GM12878 (cell line): ENCODE results near the gene EPHA2. TPM values are rescaled to one million over a fixed set of nuclear protein-coding genes. Genes with fewer than 3 reads are reported as not detected.

ENCODE experiments used
- ATAC-seq: fragments of 200-7000 bp; cut with Tn5 transposase; 3 replicates; pipeline ENCODE4 v1.9.1; 2020; ENCODE audit warnings: mild to moderate bottlenecking, moderate library complexity
- BruUV-seq: library from RNA; stranded (reverse); fragments of 400-500 nt; replicated peaks from 2 replicates; lab custom pipeline; 2021; lab: Mats Ljungman, UMichigan
- CTCF ChIA-PET: fragments of 300-600 bp; sonication (Branson Sonifier 250); formaldehyde crosslinking; extraction: SDS; loops from one replicate; lab custom pipeline; 2021; ENCODE audit warnings: inconsistent platforms; lab: Yijun Ruan, JAX
- POLR2A ChIA-PET: fragments of 350-600 bp; formaldehyde crosslinking; extraction: SDS; loops from one replicate; lab custom pipeline; 2021; ENCODE audit warnings: inconsistent platforms; lab: Charles Lee
- RAD21 ChIA-PET: fragments of 300-600 bp; sonication (Branson Sonifier 250); formaldehyde crosslinking; loops from one replicate; lab custom pipeline; 2023; ENCODE audit warnings: antibody characterized with exemption; ENCODE audit not compliant: unreplicated experiment; lab: Charles Lee
- SMC1A ChIA-PET: fragments of 300-600 bp; sonication (Branson Sonifier 250); formaldehyde crosslinking; loops from one replicate; lab custom pipeline; 2023; ENCODE audit not compliant: unreplicated experiment, uncharacterized antibody; lab: Charles Lee
- DNase-seq: peaks from one replicate; pipeline ENCODE4 v3.0.0-alpha.2; 2011; ENCODE audit warnings: low read depth, low spot score
- FAIRE-seq: peaks from 3 replicates; lab custom pipeline; 2011; peaks lifted over from hg19 to GRCh38; lab: Jason Lieb, UNC
- H2AFZ ChIP-seq: 2 replicates; pipeline ENCODE4 v1.6.0; 2011; ENCODE audit warnings: low read depth, low read length, control low read depth; ENCODE audit not compliant: control insufficient read depth
- H3K27ac ChIP-seq: 2 replicates; pipeline ENCODE4 v1.5.1; 2011; ENCODE audit warnings: control low read depth; ENCODE audit not compliant: control insufficient read depth, insufficient read depth
- H3K27me3 ChIP-seq, 2 experiments: replicated peaks in 1 of 2; 2 replicates each; pipeline versions ENCODE4 v1.6.0 to v1.6.1; 2011; ENCODE audit warnings: low read length in 1 of 2; ENCODE audit not compliant: control insufficient read depth in 2 of 2, insufficient read depth in 2 of 2
- H3K36me3 ChIP-seq, 2 experiments: 2 replicates each; pipeline ENCODE4 v1.5.1; 2011; ENCODE audit warnings: low read length in 1 of 2; ENCODE audit not compliant: control insufficient read depth in 2 of 2, insufficient read depth in 2 of 2
- H3K4me1 ChIP-seq: 2 replicates; pipeline ENCODE4 v1.6.1; 2011; ENCODE audit warnings: mild to moderate bottlenecking, low read length, moderate library complexity, mixed read lengths; ENCODE audit not compliant: control insufficient read depth, insufficient read depth
- H3K4me2 ChIP-seq: 2 replicates; pipeline ENCODE4 v1.6.0; 2011; ENCODE audit warnings: control low read depth; ENCODE audit not compliant: control insufficient read depth, insufficient read depth
- H3K4me3 ChIP-seq: fragments of 200-600 bp; sonication (generic); 2 replicates; pipeline ENCODE4 v1.5.1; 2016
- H3K79me2 ChIP-seq: 2 replicates; pipeline ENCODE4 v1.6.0; 2011; ENCODE audit warnings: low read length; ENCODE audit not compliant: control insufficient read depth, insufficient read depth
- H3K9ac ChIP-seq: 2 replicates; pipeline ENCODE4 v1.8.0; 2011; ENCODE audit warnings: low read length, control low read depth, mixed read lengths; ENCODE audit not compliant: control insufficient read depth, insufficient read depth
- H3K9me3 ChIP-seq: replicated peaks from 3 replicates; pipeline ENCODE4 v1.5.1; 2011; ENCODE audit warnings: mild to moderate bottlenecking, low read length; ENCODE audit not compliant: control insufficient read depth, insufficient read depth
- H4K20me1 ChIP-seq: 2 replicates; pipeline ENCODE4 v1.6.0; 2011; ENCODE audit not compliant: control insufficient read depth, insufficient read depth
- CBFB ChIP-seq: IDR thresholded peaks from 2 replicates; pipeline ENCODE4 v1.6.1; 2016; ENCODE audit warnings: antibody characterized with exemption, low read depth
- EGR1 ChIP-seq, 2 experiments: IDR thresholded peaks; 1 replicate in 1 of 2; 2 replicates in 1 of 2; pipeline ENCODE4 v1.6.1; 2011 to 2012; ENCODE audit warnings: low read depth in 2 of 2, low read length in 2 of 2, borderline replicate concordance in 1 of 2, mild to moderate bottlenecking in 1 of 2, moderate library complexity in 1 of 2
- EP300 ChIP-seq, 2 experiments: fragments of 150-350 bp in 1 of 2; IDR thresholded peaks; 2 replicates each; pipeline ENCODE4 v1.6.1; 2011 to 2012; ENCODE audit warnings: low read depth in 2 of 2, low read length in 2 of 2, borderline replicate concordance in 1 of 2, improper control_type of control experiment in 1 of 2, inconsistent platforms in 1 of 2; ENCODE audit not compliant: control insufficient read depth in 1 of 2
- FOXK2 ChIP-seq: fragments of 450-650 bp; IDR thresholded peaks from 2 replicates; pipeline ENCODE4 v1.6.1; 2017; ENCODE audit warnings: mild to moderate bottlenecking, moderate library complexity
- GABPA ChIP-seq: IDR thresholded peaks from 2 replicates; pipeline ENCODE4 v1.6.1; 2014; ENCODE audit warnings: antibody characterized with exemption, low read depth, mild to moderate bottlenecking, inconsistent platforms
- HDAC6 ChIP-seq: fragments of 200-600 bp; sonication (generic); IDR thresholded peaks from one replicate; pipeline ENCODE4 v1.8.0; 2017; ENCODE audit warnings: antibody characterized with exemption; ENCODE audit not compliant: unreplicated experiment
- HDGF ChIP-seq: fragments of 450-650 bp; IDR thresholded peaks from 2 replicates; pipeline ENCODE4 v1.6.1; 2016; ENCODE audit warnings: antibody characterized with exemption
- IKZF1 ChIP-seq: fragments of 450-650 bp; conservative IDR thresholded peaks from 2 replicates; pipeline ENCODE4 v1.6.1; 2017; ENCODE audit warnings: antibody characterized with exemption, mild to moderate bottlenecking
- IKZF2 ChIP-seq, 2 experiments: fragments of 450-650 bp; IDR thresholded peaks; 2 replicates each; pipeline ENCODE4 v1.6.1; 2017; ENCODE audit warnings: mild to moderate bottlenecking in 2 of 2, moderate library complexity in 2 of 2
- KAT2A ChIP-seq: conservative IDR thresholded peaks from 2 replicates; pipeline ENCODE4 v1.6.1; 2011; ENCODE audit warnings: low read depth, low read length; ENCODE audit not compliant: control insufficient read depth
- MTA2 ChIP-seq: fragments of 450-650 bp; IDR thresholded peaks from 2 replicates; pipeline ENCODE4 v1.6.1; 2016; ENCODE audit warnings: low read depth, mild to moderate bottlenecking, moderate library complexity
- MTA3 ChIP-seq: IDR thresholded peaks from 2 replicates; pipeline ENCODE4 v1.6.1; 2012; ENCODE audit warnings: low read length, inconsistent platforms, borderline replicate concordance
- MYC ChIP-seq: IDR thresholded peaks from 2 replicates; pipeline ENCODE4 v1.6.1; 2011; ENCODE audit warnings: mild to moderate bottlenecking, low read length, moderate library complexity, inconsistent platforms; ENCODE audit not compliant: insufficient read depth, insufficient replicate concordance, insufficient read length, severe bottlenecking
- NR2F1 ChIP-seq: fragments of 450-650 bp; conservative IDR thresholded peaks from 2 replicates; pipeline ENCODE4 v1.6.1; 2017; ENCODE audit warnings: mild to moderate bottlenecking
- PAX8 ChIP-seq: fragments of 450-650 bp; IDR thresholded peaks from 2 replicates; pipeline ENCODE4 v1.6.1; 2017; ENCODE audit warnings: mild to moderate bottlenecking, moderate library complexity
- POLR2AphosphoS5 ChIP-seq: IDR thresholded peaks from 2 replicates; pipeline ENCODE4 v1.6.1; 2011; ENCODE audit warnings: mild to moderate bottlenecking, low read length, inconsistent platforms
- SP1 ChIP-seq: IDR thresholded peaks from one replicate; pipeline ENCODE4 v1.6.1; 2011; ENCODE audit warnings: low read depth, low read length
- STAT1 ChIP-seq: fragments of 450-650 bp; conservative IDR thresholded peaks from 2 replicates; pipeline ENCODE4 v1.6.1; 2014; ENCODE audit warnings: antibody characterized with exemption, mild to moderate bottlenecking
- YBX1 ChIP-seq: fragments of 450-650 bp; IDR thresholded peaks from 2 replicates; pipeline ENCODE4 v1.6.1; 2016; ENCODE audit warnings: antibody characterized with exemption
- ZBTB40 ChIP-seq: fragments of 450-650 bp; IDR thresholded peaks from 2 replicates; pipeline ENCODE4 v1.6.1; 2016; ENCODE audit warnings: mild to moderate bottlenecking, moderate library complexity, borderline replicate concordance
- WGBS: methylation state at CpG from one replicate; pipeline ENCODE4 v1.1.6; 2016; ENCODE audit warnings: low lambda C conversion rate; ENCODE audit not compliant: insufficient replicate concordance, insufficient coverage; ENCODE audit errors: missing lambda C conversion rate; 5-methylcytosine and 5-hydroxymethylcytosine counted together
- in situ Hi-C: fragments of 300-500 bp; cut with MboI; formaldehyde crosslinking; loops from 9 replicates; pipeline ENCODE4 v1.14.3; 2018; ENCODE audit warnings: mixed read lengths
- intact Hi-C: fragments of 100-400 bp; cut with micrococcal nuclease; formaldehyde crosslinking; loops from one replicate; pipeline ENCODE4 v1.14.2; 2022; ENCODE audit not compliant: unreplicated experiment
- polyA plus RNA-seq, 11 experiments: library from polyadenylated mRNA; depleted of rRNA in 4 of 11; unstranded in 6 of 11; stranded (reverse) in 5 of 11; fragments of >200 nt; fragmentation: Nextera tagmentation in 4 of 11; fragmentation: Illumina TruSeq in 1 of 11; extraction: Ambion mirVana in 4 of 11; extraction: Trizol in 1 of 11; gene quantifications; 1 replicate in 1 of 11; 2 replicates in 10 of 11; pipeline versions ENCODE4 v1.2.1 to v1.2.3, GENCODE V29; 2011 to 2016; ENCODE audit warnings: inconsistent platforms in 2 of 11, missing spikeins in 2 of 11, low read depth in 1 of 11
- total RNA-seq, 4 experiments: library from RNA; depleted of rRNA in 3 of 4; stranded (reverse); fragments of >200 nt in 3 of 4; fragmentation: Illumina TruSeq in 1 of 4; extraction: Trizol in 1 of 4; gene quantifications; 2 replicates each; pipeline versions ENCODE4 v1.2.1 to v1.2.3, GENCODE V29; 2013 to 2021
- TF ChIP-seq, protein P1 (sequence below): fragments of 450-650 bp; conservative IDR thresholded peaks from 2 replicates; pipeline ENCODE4 v1.6.1; 2017; ENCODE audit warnings: mild to moderate bottlenecking, moderate library complexity

The EPHA2 gene
- total and polyA plus RNA-seq, 10 of the 15 experiments (the other 5 are each of a cell fraction or from before 2014, with no cell fraction given) = 0.04 to 0.51 (median 0.23) TPM; not detected in 2

DNA sequence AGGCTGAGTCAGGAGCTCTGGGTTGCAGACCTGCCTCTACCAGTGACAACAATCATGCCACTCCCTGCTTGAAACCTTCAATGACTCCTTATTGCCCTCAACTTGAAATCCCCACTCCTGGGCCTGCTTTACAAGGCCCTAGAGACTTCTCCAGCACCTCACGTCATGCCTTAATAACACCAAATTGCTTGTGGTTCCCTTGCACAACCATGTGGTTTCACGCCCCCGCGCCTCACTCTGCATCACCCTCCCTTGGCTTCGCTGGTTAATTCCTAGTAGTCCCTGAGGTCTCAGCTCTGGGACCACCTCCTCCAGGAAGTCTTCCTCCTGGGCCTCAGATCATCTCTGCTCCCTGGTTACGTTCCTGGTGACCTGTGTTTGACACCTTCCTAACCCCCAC is 33.0 kb downstream of the EPHA2 start:
- Histone ChIP-seq H2AFZ (no peak overlapping the region), H3K4me3 (no peak overlapping the region), H3K9me3 (no peaks in the 10 kb centered on the region), H3K4me1 (no peaks in the 10 kb centered on the region; the same call in 1 of the 2 replicates), H3K36me3 (no peaks in the 10 kb centered on the region), H3K79me2 (no peaks in the 10 kb centered on the region), H4K20me1 (no peaks in the 10 kb centered on the region), H3K27me3 (no peaks in the 10 kb centered on the region; a peak in 1 of 4 replicates), H3K27ac (no peak overlapping the region), H3K9ac (no peak overlapping the region), H3K4me2 (no peak overlapping the region)
- CTCF ChIA-PET = interaction anchor here (1.5 kb wide), 1 partner anchor 40 kb away, joined by 6 read pairs; no protein-coding TSS in a partner anchor
- RAD21 ChIA-PET = interaction anchor here (0.6 to 1.0 kb wide), 3 partner anchors 40 to 149 kb away, joined by 3 to 4 read pairs (median 3); no protein-coding TSS in a partner anchor
- peak; percentile 18 for FAIRE-seq
- WGBS = 0% methylated on average over 6 of the region's 6 CpGs
- intact Hi-C loops = no loop called here
- DNase-seq = peak; percentile 20
- ATAC-seq = peak; percentile 84
- POLR2A ChIA-PET = no interaction called here
- in situ Hi-C loops = no loop called here
- BruUV-seq = no TSS peak
- SMC1A ChIA-PET = interaction anchor here (0.6 kb wide), 1 partner anchor 86 kb away, joined by 3 read pairs; no protein-coding TSS in a partner anchor
- TF ChIP-seq ZBTB40 = no peak
- TF ChIP-seq POLR2AphosphoS5 = no peak
- TF ChIP-seq HDAC6 = no peak
- TF ChIP-seq HDGF = no peak
- TF ChIP-seq YBX1 = no peak
- no peak for TF ChIP-seq GABPA
- TF ChIP-seq MTA2 = peak; percentile 77; the same call in 1 of the 2 replicates
- peak; percentile 56; the same call in 1 of the 2 replicates for TF ChIP-seq CBFB
- TF ChIP-seq PAX8 = no peak
- TF ChIP-seq IKZF2 (IDR thresholded peaks at IDR 0.05) = peak in 1 of 2 experiments; percentile 69; a peak in 3 of 4 replicates
- TF ChIP-seq EP300 (IDR thresholded peaks at IDR 0.05; ENCODE audit: borderline replicate concordance in 1 of 2, control insufficient read depth in 1 of 2, low read depth in 2 of 2, low read length in 2 of 2) = no peak
- TF ChIP-seq, protein P1, sequence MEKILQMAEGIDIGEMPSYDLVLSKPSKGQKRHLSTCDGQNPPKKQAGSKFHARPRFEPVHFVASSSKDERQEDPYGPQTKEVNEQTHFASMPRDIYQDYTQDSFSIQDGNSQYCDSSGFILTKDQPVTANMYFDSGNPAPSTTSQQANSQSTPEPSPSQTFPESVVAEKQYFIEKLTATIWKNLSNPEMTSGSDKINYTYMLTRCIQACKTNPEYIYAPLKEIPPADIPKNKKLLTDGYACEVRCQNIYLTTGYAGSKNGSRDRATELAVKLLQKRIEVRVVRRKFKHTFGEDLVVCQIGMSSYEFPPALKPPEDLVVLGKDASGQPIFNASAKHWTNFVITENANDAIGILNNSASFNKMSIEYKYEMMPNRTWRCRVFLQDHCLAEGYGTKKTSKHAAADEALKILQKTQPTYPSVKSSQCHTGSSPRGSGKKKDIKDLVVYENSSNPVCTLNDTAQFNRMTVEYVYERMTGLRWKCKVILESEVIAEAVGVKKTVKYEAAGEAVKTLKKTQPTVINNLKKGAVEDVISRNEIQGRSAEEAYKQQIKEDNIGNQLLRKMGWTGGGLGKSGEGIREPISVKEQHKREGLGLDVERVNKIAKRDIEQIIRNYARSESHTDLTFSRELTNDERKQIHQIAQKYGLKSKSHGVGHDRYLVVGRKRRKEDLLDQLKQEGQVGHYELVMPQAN = no peak
- TF ChIP-seq KAT2A = no peak
- TF ChIP-seq FOXK2 = no peak
- no peak for TF ChIP-seq STAT1
- TF ChIP-seq EGR1 (IDR thresholded peaks at IDR 0.05; ENCODE audit: borderline replicate concordance in 1 of 2, low read depth in 2 of 2, low read length in 2 of 2) = peak in 1 of 2 experiments; percentile 78; a peak in 2 of 3 replicates
- TF ChIP-seq MYC = no peak
- no peak for TF ChIP-seq MTA3
- no peak for TF ChIP-seq SP1
- peak; percentile 67 for TF ChIP-seq IKZF1
- TF ChIP-seq NR2F1 = peak; percentile 63
